Islet precursor cell (in vitro differentiated cells): Measurements from ENCODE around the gene RUBCN.
"Not testable (repeated sequence)": the region's sequence is repeated elsewhere in the genome, so short reads cannot be mapped to it uniquely, and the experiment has no call there.

Experiments
- DNase-seq: peaks from one replicate; pipeline ENCODE4 v3.0.0-alpha.2; 2018

RUBCN gene

DNA sequence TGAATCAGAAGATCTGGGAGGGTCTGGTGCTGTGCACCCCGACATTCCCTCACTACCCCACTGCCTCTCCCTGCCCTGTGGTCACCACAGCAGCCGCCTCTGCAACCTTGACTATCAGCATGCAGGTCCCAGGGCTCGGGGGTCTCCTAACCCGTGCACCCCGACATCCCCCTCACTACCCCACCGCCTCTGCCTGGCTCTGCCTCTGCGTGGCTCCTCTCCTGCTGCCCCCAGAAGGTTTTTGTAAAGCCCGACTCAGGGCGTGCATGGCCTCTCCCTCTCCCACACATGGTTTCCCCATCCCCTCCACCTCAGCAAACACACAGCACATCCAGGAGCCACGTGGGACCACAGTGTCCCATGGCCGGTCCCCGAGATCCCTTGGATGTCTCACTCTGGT is 79.7 kb downstream of the RUBCN start:
- DNase-seq = not testable (repeated sequence)

- not testable (repeated sequence) for DNase-seq
Measured at GRCh38 chr3:197656129-197656528, 80.6 kb downstream of the RUBCN start.

DNA sequence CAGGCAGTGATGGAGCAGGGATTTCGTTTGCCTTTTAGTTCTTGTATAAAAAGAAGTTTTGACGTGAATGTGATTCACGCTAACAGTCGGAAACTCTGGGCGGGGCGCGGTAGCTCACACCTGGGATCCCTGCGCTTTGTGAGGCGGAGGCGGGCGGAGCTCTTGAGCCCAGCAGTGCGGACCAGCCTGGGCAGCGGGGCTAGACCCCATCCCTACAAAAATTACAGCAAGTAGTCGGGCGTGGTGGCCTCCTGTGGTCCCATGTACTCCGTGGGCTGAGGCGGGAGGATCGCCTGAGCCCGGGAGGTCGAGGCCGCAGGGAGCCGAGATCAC is 81.7 kb downstream of the RUBCN start:
- DNase-seq = not testable (repeated sequence)

DNA sequence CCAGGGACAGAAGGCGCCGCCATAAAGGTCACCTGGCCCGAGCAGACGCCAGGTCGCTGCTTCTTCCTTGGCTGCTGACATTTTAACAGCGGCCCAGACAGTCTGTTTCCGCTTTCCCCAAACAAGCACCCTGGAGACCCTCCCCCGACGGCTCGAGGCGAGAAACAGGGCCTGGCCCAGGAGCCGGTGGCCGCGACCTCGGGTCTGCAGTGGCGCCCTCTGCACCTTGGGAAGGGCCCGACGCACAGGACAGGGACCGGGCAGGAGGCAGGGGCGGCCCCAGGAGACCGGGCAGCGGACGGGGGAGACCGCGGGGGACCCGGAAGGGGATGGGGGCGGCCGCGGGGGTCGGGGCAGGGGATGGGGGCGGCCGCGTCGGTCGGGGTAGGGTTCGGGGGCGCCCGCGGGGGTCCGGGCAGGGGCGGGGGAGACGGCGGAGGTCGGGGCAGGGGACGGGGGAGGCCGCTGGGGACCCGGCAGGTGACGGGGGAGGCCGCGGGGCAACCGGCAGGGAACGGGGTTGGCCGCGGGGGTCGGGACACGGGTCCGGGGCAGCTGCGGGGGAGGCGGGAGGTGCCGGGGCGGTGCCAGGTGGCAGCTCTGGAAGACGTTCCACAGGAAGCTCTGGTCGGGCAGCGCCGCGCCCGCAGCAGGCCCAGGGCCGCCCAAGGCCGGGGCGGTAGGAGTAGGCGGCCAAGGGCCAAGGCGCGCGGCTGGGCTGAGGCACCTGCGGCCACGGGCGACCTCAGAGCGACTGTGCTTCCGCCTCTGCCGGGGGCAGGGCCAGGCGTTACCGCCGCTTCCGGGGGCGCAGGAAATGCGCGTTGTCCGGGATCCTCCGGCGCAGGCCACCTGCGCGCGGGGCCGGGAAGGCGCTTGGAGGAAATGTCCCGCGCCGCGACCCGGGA is 82.4 kb downstream of the RUBCN start:
- peak; percentile 79 for DNase-seq

GRCh38 chr3:197652860-197653259 is 83.8 kb downstream of the RUBCN start:
- not testable (repeated sequence) for DNase-seq

DNA sequence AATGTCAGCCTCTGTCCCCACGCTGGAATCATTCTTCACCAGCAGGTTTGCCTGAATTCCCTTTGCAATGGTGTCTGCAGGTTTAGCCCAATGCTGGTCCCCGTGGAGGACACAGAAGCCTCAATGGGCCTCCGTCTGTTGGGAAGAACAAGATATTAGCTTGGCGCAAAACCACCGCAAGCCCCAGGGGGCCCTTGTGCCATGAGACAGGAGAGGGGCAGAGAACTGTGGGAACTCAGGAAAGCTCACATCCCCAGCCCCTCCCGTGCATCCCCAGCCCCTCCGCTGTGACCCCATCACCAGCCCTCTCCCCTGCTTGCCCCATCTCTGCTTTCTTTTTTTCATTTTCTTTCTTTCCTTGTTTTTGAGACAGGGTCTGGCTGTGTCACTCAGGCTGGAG is 89.1 kb downstream of the RUBCN start:
- not testable (repeated sequence) for DNase-seq

DNA sequence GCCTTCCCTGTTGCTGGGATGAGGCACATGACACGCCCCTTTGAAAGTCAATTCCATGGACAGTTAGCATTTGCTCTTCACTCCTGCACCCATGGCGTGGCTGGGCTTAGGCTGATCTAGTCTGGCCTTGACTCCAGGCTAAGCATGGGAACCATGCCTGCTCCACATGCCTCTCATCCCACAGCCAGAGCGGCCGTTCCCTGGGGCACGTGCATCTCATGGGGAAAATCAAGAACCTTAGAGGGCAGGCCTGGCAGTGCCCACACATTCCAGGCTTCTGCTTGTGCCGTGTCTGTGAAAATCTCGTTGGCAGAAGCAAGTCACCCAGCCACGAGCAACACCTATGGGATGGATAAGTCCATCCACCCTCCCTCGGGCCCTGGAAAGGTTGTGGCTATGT is 89.5 kb downstream of the RUBCN start:
- DNase-seq = not testable (repeated sequence)

GRCh38 chr3:197646294-197646693 is 90.4 kb downstream of the RUBCN start:
- DNase-seq = not testable (repeated sequence)

DNA sequence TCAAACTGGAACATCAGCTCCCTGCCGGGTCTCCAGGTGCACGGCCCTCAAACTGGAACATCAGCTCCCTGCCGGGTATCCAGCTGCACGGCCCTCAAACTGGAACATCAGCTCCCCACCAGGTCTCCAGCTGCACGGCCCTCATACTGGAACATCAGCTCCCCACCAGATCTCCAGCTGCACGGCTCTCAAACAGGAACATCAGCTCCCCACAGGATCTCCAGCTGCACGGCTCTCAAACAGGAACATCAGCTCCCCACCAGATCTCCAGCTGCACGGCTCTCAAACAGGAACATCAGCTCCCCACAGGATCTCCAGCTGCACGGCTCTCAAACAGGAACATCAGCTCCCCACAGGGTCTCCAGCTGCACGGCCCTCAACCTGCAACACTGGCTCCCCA is 99.1 kb downstream of the RUBCN start:
- DNase-seq = not testable (repeated sequence)

DNA sequence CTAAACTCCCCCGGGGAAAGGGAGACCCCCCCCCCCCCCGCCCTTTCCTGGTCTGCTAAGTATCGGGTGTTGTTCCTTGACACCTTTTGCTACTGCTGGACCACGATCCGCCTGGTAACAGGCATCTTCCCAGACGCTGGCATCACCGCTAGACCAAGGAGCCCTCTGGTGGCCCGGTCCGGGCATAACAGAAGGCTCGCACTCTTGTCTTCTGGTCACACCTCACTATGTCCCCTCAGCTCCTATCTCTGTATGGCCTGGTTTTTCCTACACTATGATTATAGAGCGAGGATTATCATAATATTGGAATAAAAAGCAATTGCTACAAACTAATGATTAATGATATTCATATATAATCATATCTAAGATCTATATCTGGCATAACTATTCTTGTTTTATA is 104.7 kb downstream of the RUBCN start:
- DNase-seq = not testable (repeated sequence)

DNA sequence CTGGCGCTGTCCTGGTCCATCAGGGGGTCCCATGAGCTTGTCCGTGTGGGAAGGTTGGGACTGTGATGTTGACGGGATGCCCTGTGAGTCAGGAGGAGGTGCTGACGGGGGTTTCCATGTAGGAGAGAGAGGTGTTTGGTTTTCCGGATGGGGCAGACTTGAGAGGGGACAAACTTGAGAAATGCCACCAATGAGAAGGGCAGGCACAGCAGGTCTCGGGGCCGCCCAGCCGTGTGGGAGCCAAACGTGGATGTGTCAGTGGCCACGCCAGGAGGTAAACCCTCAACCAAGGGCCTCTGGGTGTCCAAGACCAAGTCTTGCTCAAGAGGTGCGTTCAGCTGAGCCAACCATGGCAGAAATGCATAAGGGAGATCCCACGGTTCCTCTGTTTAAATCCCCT is 105.9 kb downstream of the RUBCN start:
- DNase-seq = not testable (repeated sequence)

- not testable (repeated sequence) for DNase-seq
Measured at GRCh38 chr3:197629286-197629685, 107.4 kb downstream of the RUBCN start.

DNA sequence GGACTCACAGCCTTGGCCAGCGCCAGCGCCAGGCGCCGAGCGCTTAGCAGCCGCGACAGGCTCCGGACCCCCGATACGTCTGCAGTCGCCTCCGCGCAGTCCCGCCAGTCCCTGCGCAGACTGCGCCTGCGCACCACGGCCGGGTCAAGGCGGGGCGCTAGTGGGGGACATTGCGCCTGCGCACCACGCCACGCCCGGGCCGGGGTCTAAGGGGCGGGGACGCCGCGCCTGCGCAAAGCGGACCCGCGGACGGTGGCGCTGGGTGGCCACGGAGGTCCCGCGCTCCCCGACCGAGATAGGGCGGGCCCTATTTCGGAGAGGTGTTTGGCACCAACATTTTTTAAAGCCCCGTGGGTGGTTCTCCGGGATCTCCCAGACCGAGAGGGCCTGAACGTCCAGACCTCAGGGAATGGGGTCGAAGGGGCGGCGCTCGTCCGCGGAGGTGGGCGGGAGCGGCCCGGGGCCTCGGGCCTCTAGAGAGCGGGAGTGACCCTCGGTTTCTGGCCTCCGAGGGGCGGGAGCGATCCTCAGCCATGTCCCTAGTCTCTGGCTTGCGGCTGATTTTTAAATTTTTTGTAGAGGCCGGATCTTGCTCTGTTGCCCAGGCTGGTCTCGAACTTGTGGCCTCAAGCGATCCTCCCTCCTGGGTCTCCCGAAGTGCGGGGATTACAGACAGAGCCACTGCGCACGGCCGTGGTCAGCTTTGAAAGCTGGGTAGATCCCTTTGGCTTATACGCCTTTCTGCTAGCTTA is 108.8 kb downstream of the RUBCN start:
- DNase-seq = peak; percentile 93

DNA sequence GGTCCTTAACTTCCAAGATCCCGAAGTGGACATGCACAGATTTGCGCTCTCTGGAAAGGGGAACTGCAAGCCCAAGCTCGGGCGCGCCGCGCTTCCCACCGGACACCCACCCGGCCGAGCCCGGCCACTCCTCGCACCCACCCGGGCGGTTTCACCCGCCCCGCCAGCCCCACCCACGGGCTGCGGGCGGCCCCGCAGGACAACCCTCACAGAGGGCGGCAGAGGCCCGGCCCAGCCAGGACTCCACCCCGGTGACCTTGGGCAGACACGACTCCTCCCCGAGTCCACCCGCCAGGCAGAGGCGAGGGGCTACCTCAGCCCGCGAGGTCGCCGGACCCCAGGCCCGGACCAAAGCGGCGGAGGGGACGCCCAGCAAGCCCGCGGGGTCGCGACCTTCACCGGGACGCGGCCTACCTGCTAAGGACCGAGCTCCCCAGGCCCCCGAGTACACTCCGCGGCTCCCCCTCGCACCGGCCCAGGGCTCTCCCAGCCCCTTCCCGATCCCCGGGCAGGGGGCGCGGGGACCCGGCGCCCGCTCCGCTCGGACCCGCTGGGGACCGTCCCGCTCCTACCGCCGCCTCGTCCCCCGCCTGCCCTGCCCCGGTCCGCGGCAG is 109.4 kb downstream of the RUBCN start:
- not testable (repeated sequence) for DNase-seq

DNA sequence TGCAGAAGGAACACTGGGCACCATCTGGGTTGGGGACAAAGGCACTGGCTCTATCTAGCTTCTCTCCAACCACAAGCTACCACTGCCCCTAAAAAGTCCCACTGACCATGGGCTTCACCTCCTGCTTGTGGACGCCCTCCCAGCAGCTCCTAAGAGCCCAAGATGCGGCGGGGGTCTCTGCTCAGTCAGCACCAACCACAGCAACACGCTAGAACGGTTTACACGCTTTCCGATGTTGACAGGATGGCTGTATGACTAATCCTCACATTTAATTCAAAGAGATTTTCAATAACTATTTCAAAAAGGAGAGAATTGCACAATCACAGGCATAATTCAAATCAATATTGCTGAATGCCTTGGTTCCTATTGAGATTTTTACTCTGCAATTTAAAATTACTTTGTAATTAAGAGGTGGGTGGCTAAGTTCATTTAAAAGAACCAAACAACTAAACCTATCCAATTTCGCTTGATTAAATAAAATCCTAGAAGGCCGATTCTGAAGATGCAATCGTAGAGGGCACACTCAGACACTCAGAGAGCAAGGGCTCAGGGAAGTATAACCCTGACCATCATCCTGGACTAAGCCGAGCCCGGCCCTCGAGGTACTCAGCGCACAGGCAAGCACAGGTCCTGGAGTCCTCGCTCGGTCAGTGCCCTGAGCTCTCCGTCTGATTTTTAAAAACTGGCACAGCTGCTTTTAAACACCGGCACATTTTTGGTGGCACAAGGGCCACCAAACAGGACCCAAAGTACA is 110.1 kb downstream of the RUBCN start:
- not testable (repeated sequence) for DNase-seq

GRCh38 chr3:197621478-197621877 is 115.2 kb downstream of the RUBCN start:
- not testable (repeated sequence) for DNase-seq
